Activated T-helper 1 cell treated with anti-CD3 and anti-CD28 coated beads, Interleukin-12 subunit alpha, Interleukin-12 subunit beta, Interleukin-2, Interleukin-4 antibody, amounts not matched to agents 30 ng/mL and 10 ng/mL and 1 ng/mL, durations not matched to agents 14 hours and 24 hours and 36 hours (primary cell): ENCODE measurements around the gene MVP. TPM values are rescaled to one million over a fixed set of nuclear protein-coding genes. Genes with fewer than 3 reads are reported as not detected.

Source experiments
- DNase-seq: peaks from one replicate; pipeline ENCODE4 v3.0.0; 2021; ENCODE audit warnings: low spot score
- H3K27ac Mint-ChIP-seq: one replicate; pipeline ENCODE4 v1.8.0; 2021; ENCODE audit warnings: mild to moderate bottlenecking, mixed read lengths
- H3K27me3 Mint-ChIP-seq: one replicate; pipeline ENCODE4 v1.8.0; 2022; ENCODE audit warnings: mild to moderate bottlenecking, moderate library complexity, mixed read lengths; ENCODE audit not compliant: insufficient read depth
- H3K36me3 Mint-ChIP-seq: one replicate; pipeline ENCODE4 v1.8.0; 2021; ENCODE audit warnings: low read depth, mixed read lengths
- H3K4me1 Mint-ChIP-seq: one replicate; pipeline ENCODE4 v1.8.0; 2021; ENCODE audit warnings: low read depth, mixed read lengths
- H3K4me3 Mint-ChIP-seq: one replicate; pipeline ENCODE4 v1.8.0; 2021; ENCODE audit warnings: mild to moderate bottlenecking, moderate library complexity, mixed read lengths
- H3K9me3 Mint-ChIP-seq: one replicate; pipeline ENCODE4 v1.8.0; 2021; ENCODE audit warnings: mixed read lengths
- intact Hi-C: fragments of 100-400 bp; cut with micrococcal nuclease; formaldehyde crosslinking; loops from one replicate; pipeline ENCODE4 v1.15.1; 2024
- total RNA-seq: library from RNA; stranded (reverse); gene quantifications from 2 replicates; pipeline ENCODE4 v1.2.3, GENCODE V29; 2022

MVP gene
- total RNA-seq, 1 donor from 2014 or later, result 124 TPM

DNA sequence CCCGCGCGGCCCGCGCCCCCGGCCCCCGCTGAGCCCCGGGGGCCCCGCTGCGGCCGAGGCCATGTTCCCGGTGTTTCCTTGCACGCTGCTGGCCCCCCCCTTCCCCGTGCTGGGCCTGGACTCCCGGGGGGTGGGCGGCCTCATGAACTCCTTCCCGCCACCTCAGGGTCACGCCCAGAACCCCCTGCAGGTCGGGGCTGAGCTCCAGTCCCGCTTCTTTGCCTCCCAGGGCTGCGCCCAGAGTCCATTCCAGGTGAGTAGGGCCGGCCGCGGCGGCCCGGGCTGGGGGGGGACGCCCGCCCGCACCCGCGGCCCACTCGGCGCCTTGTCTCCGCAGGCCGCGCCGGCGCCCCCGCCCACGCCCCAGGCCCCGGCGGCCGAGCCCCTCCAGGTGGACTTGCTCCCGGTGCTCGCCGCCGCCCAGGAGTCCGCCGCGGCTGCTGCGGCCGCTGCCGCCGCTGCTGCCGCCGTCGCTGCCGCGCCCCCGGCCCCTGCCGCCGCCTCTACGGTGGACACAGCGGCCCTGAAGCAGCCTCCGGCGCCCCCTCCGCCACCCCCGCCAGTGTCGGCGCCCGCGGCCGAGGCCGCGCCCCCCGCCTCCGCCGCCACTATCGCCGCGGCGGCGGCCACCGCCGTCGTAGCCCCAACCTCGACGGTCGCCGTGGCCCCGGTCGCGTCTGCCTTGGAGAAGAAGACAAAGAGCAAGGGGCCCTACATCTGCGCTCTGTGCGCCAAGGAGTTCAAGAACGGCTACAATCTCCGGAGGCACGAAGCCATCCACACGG is 13.4 kb upstream of the MVP start:
- no peaks in the 10 kb centered on the region for H3K9me3 Mint-ChIP-seq
- H3K4me1 Mint-ChIP-seq, result peaks cover 55% of the 10 kb centered on the region
- intact Hi-C loops, result loop anchor here (5.0 kb wide), 9 partner anchors 60 to 985 kb away; partner anchors contain the start of genes ALDOA, ATXN2L, C16orf54 and C16orf92
- peak overlapping the region; percentile 90 for H3K4me3 Mint-ChIP-seq
- H3K27ac Mint-ChIP-seq, result peak overlapping the region; percentile 94
- H3K27me3 Mint-ChIP-seq, result no peaks in the 10 kb centered on the region
- DNase-seq, result peak; percentile 48
- H3K36me3 Mint-ChIP-seq, result peaks cover 44% of the 10 kb centered on the region

DNA sequence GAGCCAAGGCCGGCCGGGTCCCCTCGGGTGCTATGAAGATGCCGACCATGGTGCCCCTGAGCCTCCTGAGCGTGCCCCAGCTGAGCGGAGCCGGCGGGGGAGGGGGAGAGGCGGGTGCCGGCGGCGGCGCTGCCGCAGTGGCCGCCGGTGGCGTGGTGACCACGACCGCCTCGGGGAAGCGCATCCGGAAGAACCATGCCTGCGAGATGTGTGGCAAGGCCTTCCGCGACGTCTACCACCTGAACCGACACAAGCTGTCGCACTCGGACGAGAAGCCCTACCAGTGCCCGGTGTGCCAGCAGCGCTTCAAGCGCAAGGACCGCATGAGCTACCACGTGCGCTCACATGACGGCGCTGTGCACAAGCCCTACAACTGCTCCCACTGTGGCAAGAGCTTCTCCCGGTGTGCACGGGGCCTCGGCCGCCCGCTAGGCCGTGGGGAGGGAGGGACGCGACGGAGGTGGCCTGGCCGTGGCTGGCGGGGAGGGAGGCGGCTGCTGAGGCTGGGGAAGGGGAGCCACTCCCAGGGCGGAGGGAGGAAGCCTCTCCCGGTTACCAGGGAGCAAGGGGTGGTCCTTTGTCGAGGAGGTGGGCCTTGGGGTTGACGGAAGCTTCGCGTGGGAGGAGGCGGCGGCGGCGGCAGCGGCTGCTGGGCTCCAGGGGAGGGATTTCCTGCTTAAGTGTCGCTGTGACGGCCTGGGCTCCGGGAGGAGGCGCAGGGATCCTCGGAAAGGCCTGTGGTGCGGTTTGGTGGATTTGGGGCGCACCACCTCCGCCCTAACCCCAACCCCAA is 12.6 kb upstream of the MVP start:
- Mint-ChIP-seq H3K36me3 (peaks cover 39% of the 10 kb centered on the region), H3K9me3 (no peaks in the 10 kb centered on the region), H3K4me1 (peaks cover 51% of the 10 kb centered on the region), H3K27ac (peak overlapping the region; percentile 94), H3K27me3 (no peaks in the 10 kb centered on the region), H3K4me3 (peak overlapping the region; percentile 90)
- intact Hi-C loops, result loop anchor here (1.0 to 5.0 kb wide), 12 partner anchors 18 to 985 kb away; partner anchors contain the start of genes ALDOA, ATXN2L, C16orf54 and C16orf92
- peak; percentile 85 for DNase-seq

DNA sequence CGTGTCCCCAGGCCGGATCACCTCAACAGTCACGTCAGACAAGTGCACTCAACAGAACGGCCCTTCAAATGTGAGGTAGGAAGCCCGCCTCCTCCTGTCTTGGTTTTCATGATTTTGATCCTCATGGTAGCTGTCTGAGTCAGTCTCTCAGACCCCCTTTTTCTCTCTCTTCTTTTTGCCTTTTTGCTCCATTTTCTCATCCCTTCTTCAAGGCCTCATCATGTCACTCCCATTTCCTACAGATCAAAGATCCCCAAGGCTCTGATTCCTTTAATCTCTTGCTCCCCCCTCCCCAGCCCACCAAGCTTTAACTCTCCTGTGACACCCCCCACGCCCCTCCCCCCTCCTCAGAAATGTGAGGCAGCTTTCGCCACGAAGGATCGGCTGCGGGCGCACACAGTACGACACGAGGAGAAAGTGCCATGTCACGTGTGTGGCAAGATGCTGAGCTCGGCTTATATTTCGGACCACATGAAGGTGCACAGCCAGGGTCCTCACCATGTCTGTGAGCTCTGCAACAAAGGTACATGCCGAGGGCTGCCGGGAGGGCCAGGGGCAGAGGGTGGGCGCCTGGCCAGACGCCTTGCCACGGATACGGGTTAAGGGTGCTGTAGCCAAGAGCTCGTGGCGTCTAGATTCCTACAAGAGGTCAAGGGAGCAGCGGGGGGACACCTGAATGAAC is 11.9 kb upstream of the MVP start:
- no peaks in the 10 kb centered on the region for H3K9me3 Mint-ChIP-seq
- no peak for DNase-seq
- peaks cover 51% of the 10 kb centered on the region for H3K4me1 Mint-ChIP-seq
- intact Hi-C loops, result loop anchor here (1.0 to 5.0 kb wide), 12 partner anchors 17 to 986 kb away; partner anchors contain the start of genes ALDOA, ATXN2L, C16orf54 and C16orf92
- peaks cover 37% of the 10 kb centered on the region for H3K36me3 Mint-ChIP-seq
- no peaks in the 10 kb centered on the region for H3K27me3 Mint-ChIP-seq
- peak overlapping the region; percentile 94 for H3K27ac Mint-ChIP-seq
- H3K4me3 Mint-ChIP-seq, result peak overlapping the region; percentile 90

DNA sequence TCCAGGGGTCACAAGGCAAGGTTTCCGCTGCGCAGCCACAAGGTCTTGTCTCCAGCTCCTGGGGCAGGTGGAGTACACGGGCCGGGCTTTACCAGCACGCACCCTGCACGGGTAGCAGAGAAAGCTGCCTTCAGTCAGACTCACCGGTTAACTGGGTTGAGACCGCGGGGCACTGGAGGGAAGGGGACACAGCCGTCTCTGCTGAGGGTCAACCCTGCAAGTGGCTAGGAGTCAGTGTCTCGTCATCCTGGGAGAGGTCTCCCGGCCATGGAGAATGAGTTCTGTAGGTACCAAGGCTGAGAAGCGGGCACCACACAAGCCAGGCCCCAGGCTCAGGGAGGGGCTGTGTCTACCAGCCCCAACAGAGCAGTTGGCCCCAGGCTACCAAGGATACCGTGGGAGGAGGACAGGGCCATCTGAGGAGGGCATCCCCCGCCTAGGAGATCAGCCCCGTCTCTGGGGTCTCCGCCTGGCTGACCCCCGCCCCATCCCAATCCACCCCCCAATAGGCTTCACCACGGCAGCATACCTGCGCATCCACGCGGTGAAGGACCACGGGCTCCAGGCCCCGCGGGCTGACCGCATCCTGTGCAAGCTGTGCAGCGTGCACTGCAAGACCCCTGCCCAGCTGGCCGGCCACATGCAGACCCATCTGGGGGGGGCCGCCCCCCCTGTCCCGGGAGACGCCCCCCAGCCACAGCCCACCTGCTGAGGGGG is 11.1 kb upstream of the MVP start:
- Mint-ChIP-seq H3K27ac (peak overlapping the region; percentile 94), H3K4me1 (peaks cover 43% of the 10 kb centered on the region), H3K9me3 (no peaks in the 10 kb centered on the region), H3K27me3 (no peaks in the 10 kb centered on the region), H3K36me3 (peaks cover 35% of the 10 kb centered on the region), H3K4me3 (peak overlapping the region; percentile 90)
- no peak for DNase-seq
- intact Hi-C loops, result loop anchor here (2.0 to 5.0 kb wide), 10 partner anchors 62 to 987 kb away; partner anchors contain the start of genes ALDOA, ATXN2L, C16orf54 and C16orf92

DNA sequence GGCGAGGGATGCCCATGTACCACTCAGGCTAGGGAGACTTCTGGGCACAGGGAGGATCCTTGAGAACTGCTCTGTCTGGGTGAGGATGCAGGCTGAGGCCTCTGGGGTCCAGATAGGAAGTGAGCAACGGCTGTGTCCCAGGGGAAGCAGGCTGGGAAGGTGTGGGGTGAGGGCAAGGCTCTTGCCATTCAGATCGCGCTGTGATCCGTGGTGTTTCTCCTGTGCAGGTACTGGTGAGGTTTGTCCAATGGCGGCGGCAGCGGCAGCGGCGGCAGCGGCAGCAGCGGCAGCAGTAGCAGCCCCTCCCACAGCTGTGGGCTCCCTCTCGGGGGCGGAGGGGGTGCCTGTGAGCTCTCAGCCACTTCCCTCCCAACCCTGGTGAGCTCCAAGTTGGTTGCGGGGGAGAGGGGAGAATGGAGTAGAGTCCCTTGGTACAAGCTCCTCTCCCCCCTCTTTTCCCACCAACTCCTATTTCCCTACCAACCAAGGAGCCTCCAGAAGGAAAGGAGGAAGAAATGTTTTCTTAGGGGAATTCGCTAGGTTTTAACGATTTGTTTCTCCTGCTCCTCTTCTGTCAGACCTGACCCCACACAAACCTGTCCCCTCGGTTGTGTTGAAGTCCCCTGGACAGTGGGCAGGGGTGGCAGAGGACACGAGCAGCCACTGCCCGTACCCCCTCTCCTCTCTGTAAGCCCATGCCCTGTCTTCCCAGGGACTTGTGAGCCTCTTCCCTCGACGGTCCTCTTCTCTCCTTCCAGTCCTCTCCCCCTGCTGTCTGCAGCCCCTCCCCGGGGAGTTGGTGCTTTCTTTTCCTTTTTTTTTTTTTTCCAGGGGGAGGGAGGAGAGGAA is 10.2 kb upstream of the MVP start:
- DNase-seq, result no peak
- Mint-ChIP-seq H3K27ac (peak overlapping the region; percentile 70), H3K4me1 (peaks cover 42% of the 10 kb centered on the region), H3K36me3 (peaks cover 29% of the 10 kb centered on the region), H3K9me3 (no peaks in the 10 kb centered on the region), H3K27me3 (no peaks in the 10 kb centered on the region), H3K4me3 (peak overlapping the region; percentile 81)
- intact Hi-C loops, result loop anchor here (2.0 to 5.0 kb wide), 10 partner anchors 63 to 988 kb away; partner anchors contain the start of genes ALDOA, ATXN2L, C16orf54 and C16orf92

DNA sequence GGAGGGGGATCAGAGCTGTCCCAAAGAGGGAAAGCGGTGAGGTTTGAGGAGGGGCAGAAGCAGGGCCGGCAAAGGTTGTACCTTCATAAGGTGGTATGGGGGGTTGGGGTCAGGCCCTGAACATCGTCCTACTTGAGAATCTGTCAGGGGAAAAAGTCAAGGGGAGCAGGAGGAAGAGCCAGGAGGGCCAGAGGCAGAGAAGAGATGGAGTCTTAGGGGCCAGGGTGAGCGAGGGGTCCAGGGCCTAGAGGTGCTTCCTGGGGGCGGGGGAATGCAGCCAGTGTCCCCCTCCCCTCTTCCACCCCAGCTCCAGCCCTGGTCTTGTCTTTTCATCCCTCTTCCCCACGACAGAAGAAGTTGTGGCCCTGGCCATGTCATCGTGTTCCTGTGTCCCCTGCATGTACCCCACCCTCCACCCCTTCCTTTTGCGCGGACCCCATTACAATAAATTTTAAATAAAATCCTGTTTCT is 9.5 kb upstream of the MVP start:
- Mint-ChIP-seq H3K4me1 (peaks cover 45% of the 10 kb centered on the region), H3K4me3 (peak overlapping the region; percentile 81), H3K9me3 (no peaks in the 10 kb centered on the region), H3K27ac (peak overlapping the region; percentile 83), H3K36me3 (peaks cover 26% of the 10 kb centered on the region), H3K27me3 (no peaks in the 10 kb centered on the region)
- DNase-seq, result no peak
- intact Hi-C loops, result no loop called here

DNA sequence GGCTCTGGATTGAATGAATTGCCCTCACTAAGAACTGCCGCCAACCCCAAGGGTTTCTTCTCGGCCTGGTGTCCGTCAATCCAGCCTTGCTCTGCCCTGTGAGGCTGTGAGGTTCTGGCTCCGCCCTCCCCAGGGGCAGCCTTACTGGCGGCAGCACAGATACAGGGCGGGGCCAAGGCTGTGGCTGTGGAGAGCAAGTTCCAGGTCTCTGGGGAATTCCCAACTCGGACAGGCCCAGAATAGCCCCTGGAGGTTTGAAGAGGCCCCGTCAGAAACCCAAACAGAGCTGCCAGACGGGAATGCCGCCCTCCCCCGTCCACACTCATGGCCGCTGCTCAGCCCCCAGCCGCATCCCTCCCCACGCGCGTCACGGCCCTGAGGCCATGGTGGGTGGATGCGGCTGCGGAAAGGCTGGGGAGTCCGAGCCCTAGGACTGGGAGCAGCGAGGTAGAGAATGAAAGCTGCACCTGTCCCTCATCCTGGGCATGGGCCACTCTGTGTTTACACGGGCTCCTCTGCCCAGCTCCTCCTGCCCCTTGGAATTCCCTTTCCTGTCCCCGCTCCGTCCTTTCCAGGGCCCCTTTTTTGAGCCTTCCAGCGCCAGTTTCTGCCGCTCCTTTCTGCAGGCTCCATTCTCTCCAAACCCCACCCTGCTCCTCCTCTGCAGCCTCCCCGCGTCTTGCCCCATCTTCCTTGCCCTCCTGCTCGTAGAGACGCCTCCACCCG is 8.9 kb upstream of the MVP start:
- Mint-ChIP-seq H3K4me1 (peaks cover 46% of the 10 kb centered on the region), H3K27me3 (no peaks in the 10 kb centered on the region), H3K36me3 (peaks cover 26% of the 10 kb centered on the region), H3K9me3 (no peaks in the 10 kb centered on the region), H3K27ac (peak overlapping the region; percentile 83), H3K4me3 (peak overlapping the region; percentile 81)
- peak; percentile 74 for DNase-seq
- intact Hi-C loops, result no loop called here

DNA sequence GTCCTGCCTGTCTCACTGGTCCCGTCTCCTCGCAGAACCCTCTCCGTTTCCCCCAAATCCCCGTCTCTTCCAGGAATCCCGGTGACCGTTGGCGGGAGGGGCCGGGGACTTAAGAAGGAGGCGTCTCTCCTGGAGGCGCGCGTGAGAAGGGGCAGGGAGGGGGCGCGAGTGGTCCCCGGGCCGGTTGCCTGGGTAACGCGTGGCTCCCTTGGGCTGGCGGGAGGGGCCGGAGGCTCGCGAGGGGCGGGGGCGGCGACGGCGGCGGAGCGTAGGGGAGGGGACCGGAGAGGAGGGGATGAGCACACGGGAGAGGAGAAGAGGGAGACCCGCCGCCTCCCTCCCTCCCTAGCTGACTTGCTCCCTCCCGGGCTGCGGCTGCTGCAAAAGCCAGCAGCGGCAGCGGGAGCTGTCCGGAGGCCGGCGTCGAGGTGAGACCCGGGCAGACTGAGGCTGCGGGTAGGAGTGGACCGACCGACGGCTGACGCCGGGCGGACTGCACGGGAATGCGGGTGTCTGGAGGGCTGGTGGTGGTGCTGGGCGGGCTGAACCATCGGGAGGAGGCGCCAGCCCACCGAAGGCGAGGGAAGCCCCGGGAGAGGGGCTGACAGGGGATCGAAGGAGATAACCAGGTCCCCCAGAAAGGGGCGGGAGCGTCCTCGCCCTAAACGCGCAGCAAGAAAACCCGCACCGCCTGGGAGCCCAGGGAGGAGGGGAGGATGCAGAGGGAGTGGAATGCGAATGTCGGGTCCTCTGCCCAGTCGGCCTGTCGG is 8.2 kb upstream of the MVP start, which contains the start of gene PRRT2:
Gene PRRT2, plus strand, starts transcription at position 298 of the 770 bp plus-strand sequence. CDS start 862 bp downstream, outside the sequence.
- Mint-ChIP-seq H3K4me1 (peaks cover 46% of the 10 kb centered on the region), H3K36me3 (peaks cover 29% of the 10 kb centered on the region), H3K9me3 (no peaks in the 10 kb centered on the region), H3K27ac (peak within 1 kb of the TSS; percentile 83), H3K27me3 (no peaks in the 10 kb centered on the region), H3K4me3 (peak within 1 kb of the TSS; percentile 81)
- intact Hi-C loops, result no loop called here
- DNase-seq, result no peak

DNA sequence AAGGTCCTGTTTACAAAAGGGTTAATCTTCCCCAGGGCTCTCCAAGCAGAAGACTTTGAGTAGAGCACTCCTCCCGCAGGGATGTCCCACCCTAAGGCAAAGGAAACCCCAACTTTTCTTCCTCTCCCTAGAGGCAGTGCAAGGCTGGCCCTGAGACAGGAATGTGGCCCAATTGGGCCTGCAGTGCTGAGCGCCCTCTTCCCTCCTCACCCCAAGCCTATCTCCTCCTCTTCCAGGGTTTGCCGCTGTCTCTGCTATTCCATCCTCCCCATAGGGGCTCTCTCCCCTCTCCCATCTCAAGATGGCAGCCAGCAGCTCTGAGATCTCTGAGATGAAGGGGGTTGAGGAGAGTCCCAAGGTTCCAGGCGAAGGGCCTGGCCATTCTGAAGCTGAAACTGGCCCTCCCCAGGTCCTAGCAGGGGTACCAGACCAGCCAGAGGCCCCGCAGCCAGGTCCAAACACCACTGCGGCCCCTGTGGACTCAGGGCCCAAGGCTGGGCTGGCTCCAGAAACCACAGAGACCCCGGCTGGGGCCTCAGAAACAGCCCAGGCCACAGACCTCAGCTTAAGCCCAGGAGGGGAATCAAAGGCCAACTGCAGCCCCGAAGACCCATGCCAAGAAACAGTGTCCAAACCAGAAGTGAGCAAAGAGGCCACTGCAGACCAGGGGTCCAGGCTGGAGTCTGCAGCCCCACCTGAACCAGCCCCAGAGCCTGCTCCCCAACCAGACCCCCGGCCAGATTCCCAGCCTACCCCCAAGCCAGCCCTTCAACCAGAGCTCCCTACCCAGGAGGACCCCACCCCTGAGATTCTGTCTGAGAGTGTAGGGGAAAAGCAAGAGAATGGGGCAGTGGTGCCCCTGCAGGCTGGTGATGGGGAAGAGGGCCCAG is 7.3 kb upstream of the MVP start:
- DNase-seq, result no peak
- Mint-ChIP-seq H3K27ac (no peak overlapping the region), H3K4me1 (peaks cover 48% of the 10 kb centered on the region), H3K27me3 (no peaks in the 10 kb centered on the region), H3K9me3 (no peaks in the 10 kb centered on the region), H3K4me3 (peak overlapping the region; percentile 45), H3K36me3 (peaks cover 29% of the 10 kb centered on the region)
- intact Hi-C loops, result no loop called here
